ENCODE measurements around the gene MYBPC2.

DNA sequence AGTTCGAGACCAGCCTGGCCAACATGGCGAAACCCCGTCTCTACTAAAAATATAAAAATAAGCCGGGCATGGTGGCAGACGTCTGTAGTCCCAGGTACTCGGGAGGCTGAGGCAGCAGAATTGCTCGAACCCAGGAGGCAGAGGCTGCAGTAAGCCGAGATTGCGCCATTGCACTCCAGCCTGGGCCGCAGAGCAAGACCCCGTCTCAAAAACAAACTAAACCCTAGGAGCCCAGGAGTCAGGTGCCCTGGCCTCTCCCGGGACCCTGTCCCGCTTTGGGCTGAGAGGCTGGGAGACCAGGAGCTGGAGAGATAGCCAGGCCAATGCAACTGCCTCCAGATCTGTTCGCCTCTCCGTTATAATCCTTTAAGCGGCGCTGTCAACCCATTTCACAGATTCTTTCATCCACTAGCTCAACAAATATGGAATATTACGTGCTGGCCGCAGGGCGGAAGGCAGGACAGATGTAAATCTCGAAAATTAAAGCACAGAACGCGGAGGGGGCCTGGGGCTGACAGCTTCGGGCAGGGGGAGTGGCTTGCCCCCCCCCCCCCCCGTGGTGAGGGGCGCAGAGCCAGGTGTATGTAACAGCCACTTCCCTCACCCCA, 5.3 kb upstream of the MYBPC2 start:
- TF ChIP-seq, protein P1, sequence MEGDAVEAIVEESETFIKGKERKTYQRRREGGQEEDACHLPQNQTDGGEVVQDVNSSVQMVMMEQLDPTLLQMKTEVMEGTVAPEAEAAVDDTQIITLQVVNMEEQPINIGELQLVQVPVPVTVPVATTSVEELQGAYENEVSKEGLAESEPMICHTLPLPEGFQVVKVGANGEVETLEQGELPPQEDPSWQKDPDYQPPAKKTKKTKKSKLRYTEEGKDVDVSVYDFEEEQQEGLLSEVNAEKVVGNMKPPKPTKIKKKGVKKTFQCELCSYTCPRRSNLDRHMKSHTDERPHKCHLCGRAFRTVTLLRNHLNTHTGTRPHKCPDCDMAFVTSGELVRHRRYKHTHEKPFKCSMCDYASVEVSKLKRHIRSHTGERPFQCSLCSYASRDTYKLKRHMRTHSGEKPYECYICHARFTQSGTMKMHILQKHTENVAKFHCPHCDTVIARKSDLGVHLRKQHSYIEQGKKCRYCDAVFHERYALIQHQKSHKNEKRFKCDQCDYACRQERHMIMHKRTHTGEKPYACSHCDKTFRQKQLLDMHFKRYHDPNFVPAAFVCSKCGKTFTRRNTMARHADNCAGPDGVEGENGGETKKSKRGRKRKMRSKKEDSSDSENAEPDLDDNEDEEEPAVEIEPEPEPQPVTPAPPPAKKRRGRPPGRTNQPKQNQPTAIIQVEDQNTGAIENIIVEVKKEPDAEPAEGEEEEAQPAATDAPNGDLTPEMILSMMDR (IDR thresholded peaks at IDR 0.05 in 4 of 5, conservative IDR thresholded peaks at IDR 0.05 in 1 of 5): no peak
- TF ChIP-seq POLR2A (IDR thresholded peaks at IDR 0.05): no peak
